OCI-LY3 (cell line): ENCODE data around the gene NSD1.

Experiments used
- CTCF ChIP-seq: fragments of 200-600, 300-600 bp; sonication (generic); IDR thresholded peaks from 2 replicates; pipeline ENCODE4 v1.5.1; 2014; ENCODE audit warnings: antibody characterized with exemption, low read length, low read depth
- EZH2phosphoT487 ChIP-seq: fragments of 200-600 bp; shearing (Covaris generic); IDR thresholded peaks from 2 replicates; pipeline ENCODE4 v1.6.1; 2018; ENCODE audit warnings: antibody characterized with exemption, mixed run types, low read depth

- TF ChIP-seq CTCF (no peak), EZH2phosphoT487 (no peak)
Measured at GRCh38 chr5:177288191-177288590, 154.6 kb downstream of the NSD1 start.
